CD4-positive, alpha-beta T cell treated with Interleukin-6 for 4 hours (primary cell): Measurements from ENCODE around the gene SBDS.
"Not testable (repeated sequence)": the region's sequence is repeated elsewhere in the genome, so short reads cannot be mapped to it uniquely, and the experiment has no call there.

Experiments
- DNase-seq: peaks from one replicate; pipeline ENCODE4 v3.0.0-alpha.2; 2020; ENCODE audit warnings: mixed read lengths

Gene SBDS

DNA sequence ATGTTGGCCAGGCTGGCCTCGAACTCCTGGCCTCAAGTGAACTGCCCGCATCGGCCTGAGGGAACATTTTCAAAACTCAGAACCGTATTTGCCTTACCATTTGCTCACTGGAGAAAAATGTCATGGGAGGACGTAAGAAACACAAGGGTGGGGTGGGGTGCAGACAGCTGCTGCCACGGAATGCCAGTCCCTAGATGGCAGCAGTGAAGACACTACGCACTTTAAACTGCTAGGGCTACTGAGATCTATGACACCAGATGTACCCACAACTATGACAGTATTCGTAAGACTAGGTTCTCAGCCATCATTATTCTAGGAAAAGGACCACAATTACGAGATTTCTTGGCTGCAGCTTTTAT lies 716 bp downstream of the SBDS start:
- peak; percentile 61 for DNase-seq

DNA sequence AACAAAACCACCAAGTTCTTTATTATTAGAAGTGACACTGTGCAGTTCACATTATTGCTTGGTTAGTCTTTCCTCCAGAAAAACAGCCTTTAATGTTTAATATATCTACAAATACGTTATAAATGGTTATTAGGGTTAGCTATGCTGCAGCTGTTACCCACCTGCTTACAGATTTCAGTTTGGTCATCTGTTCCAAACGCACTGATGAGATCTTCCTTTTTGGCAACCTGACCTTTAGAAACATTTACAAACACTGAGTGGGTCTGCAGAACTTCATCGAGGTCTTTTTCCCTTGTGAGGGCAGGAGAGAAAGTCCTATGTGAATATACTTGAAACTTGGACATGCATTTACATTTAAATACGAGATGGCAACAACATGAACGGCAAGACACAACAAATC lies 1.3 kb downstream of the SBDS start:
- DNase-seq, result not testable (repeated sequence)

DNA sequence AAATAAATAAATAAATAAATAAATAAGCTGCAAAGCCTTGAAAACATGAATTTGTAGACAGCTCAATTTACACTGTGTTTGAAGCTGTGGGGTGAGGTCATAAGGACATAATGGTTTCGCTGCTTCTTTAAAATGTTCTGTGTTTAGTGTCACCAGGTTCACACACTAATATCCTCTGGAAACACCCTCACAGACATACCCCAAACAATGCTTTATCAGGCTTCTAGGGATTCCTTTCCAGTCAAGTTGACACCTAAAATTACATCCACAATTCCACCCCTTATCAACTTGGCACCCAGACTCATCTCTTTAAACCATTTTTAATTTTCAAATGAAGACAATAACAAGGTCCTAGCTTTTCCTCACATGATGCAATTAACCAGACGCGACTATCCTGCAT lies 5.8 kb downstream of the SBDS start:
- not testable (repeated sequence) for DNase-seq

DNA sequence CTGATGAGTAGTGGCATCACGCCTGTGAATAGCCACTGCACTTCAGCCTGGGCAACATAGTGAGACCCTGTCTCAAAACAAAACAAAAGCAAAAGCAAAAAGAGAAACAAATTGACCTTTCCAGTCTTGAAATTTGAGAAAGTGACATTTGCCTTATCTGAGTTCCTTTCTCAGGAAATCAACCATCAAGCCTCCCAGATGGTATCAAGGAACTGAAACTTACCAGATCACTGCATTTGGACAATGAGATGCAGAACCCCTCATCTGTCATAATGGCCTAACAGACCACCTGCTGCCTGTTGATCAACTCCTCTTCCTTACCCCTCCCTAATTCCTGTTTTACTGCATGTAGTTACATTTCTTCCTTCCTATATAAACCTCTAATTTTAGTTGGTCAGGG lies 15.1 kb downstream of the SBDS start:
- DNase-seq, result not testable (repeated sequence)

DNA sequence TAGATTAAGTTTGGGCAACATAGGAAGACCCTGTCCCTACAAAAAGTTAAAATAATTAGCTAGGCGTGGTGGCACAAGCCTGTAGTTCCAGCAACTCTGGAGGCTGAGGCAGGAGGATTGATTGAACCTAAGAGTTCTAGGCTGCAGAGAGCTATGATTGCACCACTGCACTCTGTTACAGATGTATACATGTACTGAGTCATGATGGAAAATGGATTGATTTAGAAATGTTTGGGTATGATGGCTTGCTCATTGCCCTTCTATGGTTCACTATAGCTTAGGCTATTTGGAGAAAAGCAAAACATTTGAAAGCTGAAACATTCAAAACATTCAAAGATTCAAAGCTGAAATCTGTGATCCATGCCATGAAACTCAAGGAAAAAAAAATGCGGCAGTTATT lies 16.4 kb downstream of the SBDS start:
- not testable (repeated sequence) for DNase-seq

DNA sequence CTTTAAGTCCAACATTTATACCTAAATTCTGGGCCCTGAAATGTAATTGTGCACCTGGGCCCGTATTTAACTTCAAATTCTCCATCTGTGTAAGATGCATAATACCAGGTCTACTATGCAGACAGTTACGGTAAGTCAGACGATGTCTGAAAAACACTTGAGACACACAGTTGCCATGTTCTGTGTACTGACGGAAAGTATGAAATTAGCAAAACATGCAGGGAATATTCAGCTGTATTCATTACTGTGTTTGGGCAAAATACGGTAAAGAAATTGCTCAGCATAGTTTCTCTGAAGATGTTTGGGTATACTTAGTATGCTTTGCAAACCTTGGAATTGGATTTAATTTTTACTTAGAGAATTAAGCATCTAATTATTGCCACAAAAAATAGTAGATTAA lies 17.1 kb downstream of the SBDS start:
- not testable (repeated sequence) for DNase-seq

DNA sequence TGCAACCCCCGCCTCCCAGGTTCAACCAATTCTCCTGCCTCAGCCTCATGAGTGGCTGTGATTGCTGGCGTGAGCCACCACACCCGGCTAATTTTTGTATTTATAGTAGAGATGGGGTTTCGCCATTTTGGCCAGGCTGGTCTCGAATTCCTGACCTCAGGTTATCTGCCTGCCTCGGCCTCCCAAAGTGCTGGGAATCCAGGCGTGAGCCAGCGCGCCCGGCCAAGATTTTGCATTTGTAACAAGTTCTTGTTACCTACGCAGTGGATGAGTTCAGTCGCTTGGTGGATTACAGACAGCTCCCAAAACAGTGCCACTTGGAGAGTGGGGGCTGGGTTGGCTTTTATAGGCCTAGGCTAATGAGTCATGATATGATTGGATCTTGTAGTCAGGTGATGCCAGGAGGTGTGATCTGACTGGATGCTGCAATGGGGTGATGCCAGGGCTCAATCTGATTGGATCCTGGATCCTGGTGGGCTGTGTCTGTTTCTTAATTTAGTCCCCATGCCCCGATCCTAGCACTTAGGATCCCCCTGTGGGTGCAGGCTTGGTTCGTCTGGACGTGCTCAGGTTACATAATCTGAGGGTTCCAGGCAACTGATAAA lies 20.3 kb downstream of the SBDS start:
- no peak for DNase-seq

DNA sequence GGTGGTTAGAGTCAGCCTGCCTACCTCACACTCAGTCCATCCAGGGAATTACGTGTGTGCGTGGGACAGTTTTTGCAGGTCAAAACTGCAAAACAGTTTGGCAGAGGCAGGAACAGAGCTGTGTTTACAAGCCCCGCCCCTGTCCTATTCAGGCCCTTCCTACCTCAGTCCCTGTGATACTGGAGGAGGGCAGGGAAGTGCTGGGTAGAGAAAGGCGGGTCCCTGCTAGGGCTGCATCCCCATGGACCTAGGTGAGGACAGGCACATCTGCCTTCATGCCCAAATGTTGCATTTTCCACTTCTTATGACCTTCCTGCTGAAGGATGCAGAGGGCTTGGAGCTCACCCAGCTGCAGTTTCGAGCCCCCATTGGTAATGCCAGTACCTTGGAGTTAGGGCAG lies 25.1 kb downstream of the SBDS start:
- DNase-seq, result no peak

DNA sequence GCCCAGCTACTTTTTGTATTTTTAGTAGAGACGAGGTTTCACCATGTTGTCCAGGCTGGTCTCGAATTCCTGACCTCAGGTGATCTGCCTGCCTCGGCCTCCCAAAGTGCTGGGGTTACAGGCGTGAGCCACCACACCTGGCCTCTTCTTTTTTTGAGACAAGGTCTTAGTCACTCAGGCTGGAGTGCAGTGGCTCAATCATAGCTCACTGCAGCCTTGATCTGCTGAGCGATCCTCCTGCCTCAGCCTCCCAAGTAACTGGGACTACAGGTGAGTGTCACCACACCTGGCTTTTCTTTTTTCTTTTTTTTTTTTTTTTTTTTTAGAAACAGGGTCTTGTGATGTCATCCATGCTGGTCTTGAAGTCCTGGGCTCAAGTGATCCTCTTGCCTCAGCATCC lies 26.4 kb downstream of the SBDS start:
- not testable (repeated sequence) for DNase-seq

DNA sequence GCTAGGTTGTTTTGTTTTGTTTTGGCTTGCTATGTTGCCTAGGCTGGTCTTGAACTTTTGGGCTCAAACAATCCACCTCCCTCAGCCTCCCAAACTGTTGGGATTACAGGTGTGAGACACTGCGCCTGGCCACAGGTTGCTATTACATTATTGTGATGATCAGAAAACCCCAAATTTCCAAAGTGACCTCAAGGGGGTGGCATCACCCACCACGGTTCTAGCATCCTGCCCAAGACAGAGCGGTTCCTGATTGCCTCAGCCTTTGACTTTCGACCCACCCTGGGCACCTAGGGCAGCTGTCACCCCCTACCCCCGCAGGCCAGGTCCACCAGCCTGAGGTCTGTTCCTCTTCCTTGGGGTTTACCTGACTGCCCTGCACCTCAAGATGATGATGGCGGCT lies 28.4 kb downstream of the SBDS start:
- DNase-seq, result no peak

DNA sequence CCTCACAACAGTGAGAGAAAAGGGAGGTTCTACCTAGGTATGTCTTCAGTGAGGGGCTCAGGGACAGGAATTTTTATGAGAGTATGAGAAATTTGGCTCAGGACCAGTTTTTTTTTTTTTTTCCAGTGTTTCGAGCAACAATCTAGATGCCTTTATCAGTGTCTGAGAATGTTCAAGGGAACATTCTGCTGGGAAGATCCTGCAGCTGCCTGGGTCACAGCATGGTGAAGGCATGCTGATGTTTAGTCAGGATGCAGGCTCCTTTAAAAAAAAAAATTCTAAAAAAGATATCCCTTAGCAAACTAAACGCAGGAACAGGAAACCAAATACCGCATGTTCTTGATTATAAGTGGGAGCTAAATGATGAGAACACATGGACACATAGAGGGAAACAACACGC lies 31.0 kb downstream of the SBDS start:
- no peak for DNase-seq

DNA sequence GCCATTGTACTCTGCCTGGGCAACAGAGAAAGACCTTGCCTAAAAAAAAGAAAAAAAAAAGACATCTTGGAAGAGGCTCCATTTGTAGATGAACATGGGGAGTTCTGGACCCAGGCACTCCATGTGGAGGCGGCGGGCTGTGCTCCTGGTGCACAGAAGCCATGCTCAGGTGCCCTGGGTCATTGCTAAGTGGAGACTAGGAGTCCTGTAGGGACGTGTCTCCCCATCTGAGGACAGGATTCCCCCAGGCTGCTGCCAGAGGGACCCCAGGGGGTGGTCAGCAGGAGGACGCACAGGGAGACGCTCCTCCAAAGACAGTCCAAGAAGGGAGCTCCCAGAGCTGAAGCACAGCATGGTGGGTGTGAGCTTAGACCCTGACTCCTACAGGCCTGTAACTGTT lies 34.3 kb downstream of the SBDS start:
- no peak for DNase-seq

DNA sequence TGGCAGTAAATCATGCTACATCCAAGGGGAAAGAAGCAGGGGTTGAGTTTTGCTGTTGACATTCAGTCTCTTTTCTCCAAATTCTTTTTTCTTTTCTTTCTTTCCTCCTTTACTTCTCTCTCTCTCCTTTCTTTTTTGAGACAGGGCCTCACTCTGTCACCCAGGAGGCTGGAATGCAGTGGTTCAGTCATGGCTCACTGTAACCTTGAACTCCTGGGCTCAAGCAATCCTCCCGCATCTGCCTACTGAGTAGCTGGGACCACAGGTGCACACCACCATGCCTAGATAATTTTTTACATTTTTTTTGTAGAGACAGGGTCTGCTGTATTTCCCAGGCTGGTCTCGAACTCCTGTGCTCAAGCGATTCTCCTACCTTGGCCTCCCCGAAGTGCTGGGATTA lies 35.2 kb downstream of the SBDS start:
- DNase-seq, result no peak

DNA sequence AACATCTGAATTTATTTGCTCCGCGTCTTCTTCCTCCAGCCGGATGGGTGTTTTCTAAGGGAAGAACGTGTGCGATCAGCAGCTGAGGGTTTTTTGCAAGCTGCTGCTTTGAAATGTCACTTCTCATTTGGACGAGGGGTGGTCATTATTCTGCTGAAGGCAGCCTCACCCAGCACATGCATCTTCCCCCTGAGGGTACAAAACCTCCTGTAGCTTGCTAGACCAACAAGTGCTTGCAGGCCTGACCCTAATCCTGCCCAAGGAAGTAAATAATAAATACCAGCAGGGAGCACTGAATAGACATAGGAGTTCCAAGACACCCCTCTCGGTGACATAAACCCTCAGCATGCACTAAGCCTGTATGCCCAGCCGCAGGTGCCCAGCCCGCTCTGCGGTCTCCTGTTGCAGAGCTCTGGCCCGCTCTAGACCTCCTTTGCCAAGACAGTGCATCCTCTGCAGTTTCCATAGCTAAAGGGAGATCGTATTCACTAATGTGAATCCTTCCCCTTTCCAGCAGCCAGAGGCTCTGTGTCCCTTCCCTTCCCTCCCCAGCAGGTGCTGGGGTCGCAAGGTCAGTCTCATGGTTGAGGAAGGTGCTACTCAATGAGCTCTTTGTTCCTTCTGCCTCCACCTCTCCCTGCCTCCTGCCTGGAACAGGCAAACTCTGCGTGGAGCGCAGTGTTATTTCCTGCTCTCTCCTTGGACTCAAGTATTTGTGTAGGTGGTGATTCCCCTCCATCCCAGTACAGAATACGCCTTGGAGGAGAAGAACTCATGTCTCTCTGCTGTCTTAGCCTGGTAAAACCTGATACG lies 36.6 kb downstream of the SBDS start:
- no peak for DNase-seq

DNA sequence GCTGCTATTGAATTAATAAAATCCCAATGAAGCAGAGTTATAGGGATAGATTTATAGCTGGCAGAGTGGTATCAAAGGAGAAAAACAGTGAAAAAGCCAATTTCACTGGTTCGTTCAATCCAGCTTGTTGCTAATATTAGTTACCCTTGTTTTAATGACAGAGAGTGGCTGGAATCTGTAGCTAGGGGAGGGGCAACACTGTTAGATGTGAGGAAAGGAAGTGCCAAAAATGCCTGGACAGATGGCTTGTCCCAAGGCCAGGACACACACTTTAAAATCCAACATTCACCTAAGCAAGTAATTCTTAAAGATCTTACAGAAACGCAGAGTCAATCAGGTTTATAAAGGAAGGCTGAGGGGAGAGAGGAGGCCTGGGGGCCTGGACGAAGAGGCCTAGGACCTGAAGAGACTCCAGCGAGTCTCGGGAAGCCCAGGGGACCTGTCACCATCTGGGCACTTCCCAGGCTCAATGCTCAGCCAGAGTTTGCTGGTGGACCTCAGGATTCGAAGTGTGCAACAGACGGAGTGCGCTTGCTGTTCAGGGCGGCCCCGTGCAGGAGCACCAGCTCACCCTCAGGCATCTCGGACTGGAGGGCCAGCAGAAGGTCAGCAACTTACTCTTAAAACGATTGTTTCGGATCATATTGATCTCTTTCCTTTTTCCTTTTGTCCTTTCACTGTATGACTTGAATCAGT lies 37.6 kb downstream of the SBDS start:
- no peak for DNase-seq

DNA sequence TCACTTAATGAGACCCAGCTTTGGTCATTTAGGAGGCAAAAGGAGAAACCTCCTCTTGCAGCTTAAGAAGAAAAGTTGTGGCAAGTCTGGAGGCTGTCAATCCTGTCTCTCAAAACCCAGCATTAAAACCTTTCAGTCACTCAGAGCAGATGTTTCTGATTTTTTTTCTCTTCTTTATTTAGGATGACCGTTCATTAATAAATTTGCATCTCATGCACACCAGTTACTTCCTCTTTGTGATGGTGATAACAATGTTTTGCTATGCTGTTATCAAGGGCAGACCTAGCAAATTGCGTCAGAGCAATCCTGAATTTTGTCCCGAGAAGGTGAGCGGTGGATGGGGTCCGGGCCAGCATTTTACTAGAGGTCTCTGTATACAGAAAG lies 42.4 kb downstream of the SBDS start:
- DNase-seq, result no peak

DNA sequence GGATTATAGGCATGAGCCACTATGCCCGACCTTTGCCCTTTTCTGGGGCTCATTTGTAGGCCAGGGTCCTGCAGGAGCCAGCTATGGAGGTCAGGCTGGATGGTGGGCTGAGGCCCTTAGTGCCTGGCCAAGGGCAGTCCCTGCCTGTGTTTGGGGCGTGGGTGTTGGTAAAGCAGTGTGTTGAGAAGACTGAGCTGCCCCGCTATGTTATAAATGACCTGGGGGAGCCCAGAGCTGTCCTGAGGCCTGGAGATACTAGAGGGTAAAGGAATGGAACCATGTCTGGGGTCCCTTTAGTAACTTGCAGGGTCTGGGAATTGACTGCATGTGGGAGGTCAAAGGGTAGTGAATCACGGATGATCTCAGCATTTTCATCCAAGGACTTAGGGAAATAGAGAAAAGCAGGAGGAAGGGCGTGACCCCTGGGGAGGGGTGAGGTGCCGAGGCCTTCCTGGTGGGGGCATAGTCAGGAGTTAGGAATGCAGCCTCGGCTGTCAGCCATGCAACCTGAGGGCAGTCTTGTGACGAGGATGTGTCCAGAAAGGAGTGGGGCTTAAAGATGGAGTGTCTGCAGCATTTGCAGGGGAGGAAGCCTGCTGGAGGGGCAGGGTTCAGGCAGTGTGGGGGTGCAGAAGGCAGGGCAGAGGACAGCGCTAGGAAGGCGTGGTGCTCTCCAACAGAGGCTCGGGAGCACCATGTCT lies 42.9 kb downstream of the SBDS start:
- DNase-seq, result no peak

DNA sequence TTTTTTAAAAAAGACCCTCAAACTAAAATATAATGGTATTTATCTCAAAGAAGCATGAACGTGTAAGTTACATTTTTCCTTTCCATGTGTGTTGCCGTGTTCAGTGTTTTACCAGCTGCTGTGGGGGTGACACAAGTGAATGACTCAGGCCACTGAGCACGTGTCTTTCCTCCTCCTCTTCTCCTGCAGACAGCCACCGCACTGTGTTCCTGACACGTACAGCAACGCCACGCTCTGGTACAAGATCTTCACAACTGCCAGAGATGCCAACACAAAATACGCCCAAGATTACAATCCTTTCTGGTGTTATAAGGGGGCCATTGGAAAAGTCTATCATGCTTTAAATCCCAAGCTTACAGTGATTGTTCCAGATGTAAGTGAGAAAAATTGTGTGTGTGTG lies 44.6 kb downstream of the SBDS start:
- no peak for DNase-seq

DNA sequence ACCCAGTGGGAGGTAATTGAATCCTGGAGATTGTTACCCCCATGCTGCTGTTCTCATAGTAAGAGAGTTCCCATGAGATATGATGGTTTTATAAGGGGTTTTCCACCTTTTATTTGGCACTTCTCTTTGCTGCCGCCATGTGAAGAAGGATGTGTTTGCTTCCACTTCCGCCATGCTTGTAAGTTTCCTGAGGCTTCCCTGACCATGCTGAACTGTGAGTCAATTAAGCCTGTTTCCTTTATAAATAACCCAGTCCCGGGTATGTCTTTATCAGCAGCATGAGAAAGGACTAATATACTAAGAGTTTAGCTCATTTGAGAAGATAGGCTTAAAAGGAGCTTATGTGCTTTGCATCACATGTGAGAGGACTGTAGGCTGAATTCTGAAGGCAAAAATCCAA lies 45.1 kb downstream of the SBDS start:
- no peak for DNase-seq

DNA sequence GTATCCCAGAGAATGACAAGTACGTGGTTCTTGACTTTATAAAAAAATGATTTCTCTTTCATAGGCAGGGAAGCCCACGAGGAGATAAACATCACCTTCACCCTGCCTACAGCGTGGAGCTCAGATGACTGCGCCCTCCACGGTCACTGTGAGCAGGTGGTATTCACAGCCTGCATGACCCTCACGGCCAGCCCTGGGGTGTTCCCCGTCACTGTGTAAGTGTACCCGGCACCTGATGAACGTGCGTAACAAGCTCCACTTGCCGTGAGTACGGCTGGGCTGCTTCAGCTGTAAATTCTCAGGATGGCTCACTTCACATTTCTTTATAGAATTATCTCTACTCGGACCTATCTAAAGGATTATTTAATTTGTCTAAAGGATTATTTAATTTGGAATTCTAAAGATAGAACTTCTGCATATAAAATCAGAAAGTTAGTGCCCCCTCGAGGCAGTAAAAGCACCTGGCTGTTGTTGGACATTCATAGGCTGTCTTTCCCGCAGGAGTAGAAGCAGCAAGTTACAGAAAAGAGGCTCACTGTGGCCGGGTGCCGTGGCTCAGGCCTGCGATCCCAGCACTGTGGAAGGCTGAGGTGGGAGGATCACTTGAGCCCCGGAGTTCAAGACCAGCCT lies 46.8 kb downstream of the SBDS start:
- no peak for DNase-seq

DNA sequence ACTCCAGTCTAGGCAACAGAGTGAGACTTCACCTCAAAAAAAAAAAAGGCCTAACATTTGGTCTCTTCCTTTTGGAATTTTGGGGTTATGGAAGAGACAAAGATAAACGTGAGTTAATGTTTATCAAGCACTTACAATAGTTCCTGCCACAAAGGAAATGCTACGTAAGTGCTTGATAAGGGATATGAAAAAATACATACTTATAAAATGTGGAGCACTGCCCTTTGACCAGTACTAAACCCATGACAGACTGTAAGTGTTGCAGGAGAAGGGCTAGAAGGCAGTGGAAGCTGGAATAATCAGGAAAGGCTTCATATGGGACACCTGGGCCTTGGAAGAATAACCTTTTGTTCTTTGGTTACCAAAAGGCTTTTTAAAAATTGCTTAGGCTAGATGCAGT lies 48.8 kb downstream of the SBDS start:
- no peak for DNase-seq

DNA sequence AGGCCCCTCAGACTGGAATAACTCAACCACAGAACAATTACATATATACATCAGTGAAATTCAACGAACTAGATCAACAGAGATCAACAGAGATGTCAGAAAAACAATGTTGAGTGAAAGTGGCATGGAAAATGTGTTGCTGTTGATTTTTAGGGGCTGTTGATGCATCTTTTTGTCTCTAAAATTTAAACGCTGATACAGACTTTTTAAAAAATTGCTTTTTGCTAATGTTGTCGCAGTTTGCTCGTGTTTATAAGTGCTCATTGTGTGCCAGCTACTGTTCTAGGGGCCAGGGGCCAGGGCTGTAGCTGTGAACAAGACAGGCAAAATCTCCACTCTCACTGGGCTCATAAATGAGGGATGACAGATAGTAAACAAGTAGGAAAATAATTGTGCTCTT lies 56.1 kb downstream of the SBDS start:
- DNase-seq, result no peak

DNA sequence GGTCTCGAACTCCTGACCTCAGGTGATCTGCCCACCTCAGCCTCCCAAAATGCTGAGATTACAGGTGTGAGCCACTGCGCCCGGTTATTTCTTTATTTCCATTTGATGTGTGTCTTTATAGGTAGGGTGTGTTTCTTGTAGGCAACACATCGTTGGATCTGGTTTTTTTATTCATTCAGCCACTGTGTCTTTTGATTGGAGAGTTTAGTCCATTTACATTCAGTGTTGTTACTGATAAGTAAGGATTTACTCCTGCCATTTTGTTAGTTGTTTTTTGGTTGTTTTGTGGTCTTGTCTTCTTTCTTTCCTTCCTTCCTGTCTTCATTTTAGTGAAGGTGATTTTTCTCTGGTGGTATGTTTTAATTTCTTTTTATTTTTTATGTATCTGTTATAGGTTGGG lies 57.4 kb downstream of the SBDS start:
- DNase-seq, result no peak
